Measurements from ENCODE around the gene MVD. TPM values are rescaled to one million over a fixed set of nuclear protein-coding genes. Genes with fewer than 3 reads are reported as not detected.

MVD gene
- total and polyA plus RNA-seq, 2 of the 13 experiments (the other 11 are each of a cell fraction or from before 2014, with no cell fraction given): 28.1 to 187 TPM

GRCh38 chr16:88640498-88641247 lies 22.2 kb downstream of the MVD start (continued):
- TF ChIP-seq, protein P1, sequence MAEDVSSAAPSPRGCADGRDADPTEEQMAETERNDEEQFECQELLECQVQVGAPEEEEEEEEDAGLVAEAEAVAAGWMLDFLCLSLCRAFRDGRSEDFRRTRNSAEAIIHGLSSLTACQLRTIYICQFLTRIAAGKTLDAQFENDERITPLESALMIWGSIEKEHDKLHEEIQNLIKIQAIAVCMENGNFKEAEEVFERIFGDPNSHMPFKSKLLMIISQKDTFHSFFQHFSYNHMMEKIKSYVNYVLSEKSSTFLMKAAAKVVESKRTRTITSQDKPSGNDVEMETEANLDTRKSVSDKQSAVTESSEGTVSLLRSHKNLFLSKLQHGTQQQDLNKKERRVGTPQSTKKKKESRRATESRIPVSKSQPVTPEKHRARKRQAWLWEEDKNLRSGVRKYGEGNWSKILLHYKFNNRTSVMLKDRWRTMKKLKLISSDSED (CRISPR knock-in tag; IDR thresholded peaks at IDR 0.05): no peak
- TF ChIP-seq RBM39 (IDR thresholded peaks at IDR 0.05; ENCODE audit: low read depth, low read length, poor library complexity, severe bottlenecking) (no peak), NFE2L1 (CRISPR knock-in tag; IDR thresholded peaks at IDR 0.05; ENCODE audit: borderline replicate concordance) (no peak), ZFY (CRISPR knock-in tag; IDR thresholded peaks at IDR 0.05) (no peak), SSRP1 (CRISPR knock-in tag; IDR thresholded peaks at IDR 0.05) (peak; percentile 26; the same call in 1 of the 2 replicates), SALL1 (CRISPR knock-in tag; IDR thresholded peaks at IDR 0.05) (no peak), ZNF788 (CRISPR knock-in tag; IDR thresholded peaks at IDR 0.05; ENCODE audit: borderline replicate concordance) (no peak), U2AF2 (IDR thresholded peaks at IDR 0.05; ENCODE audit: low read depth, low read length) (no peak), NFKBIZ (CRISPR knock-in tag; IDR thresholded peaks at IDR 0.05) (no peak)

GRCh38 chr16:88640039-88640495 lies 22.8 kb downstream of the MVD start:
- H3K4me2 ChIP-seq (ENCODE audit: low read depth, low read length): peak overlapping the region; percentile 82
- in situ Hi-C loops (cut with HindIII; ENCODE audit: extremely low pct_ligation_motif_present, low pct_unique_long_range_greater_than_20kb) (no loop called here), intact Hi-C loops (cut with micrococcal nuclease; ENCODE audit: unreplicated experiment) (no loop called here)
- peaks cover 17 to 39% of the 10 kb centered on the region in 2 experiments; a peak in 4 of 5 replicates for H3K27me3 ChIP-seq (ENCODE audit: control insufficient read depth in 1 of 2, insufficient read depth in 2 of 2, low read length in 2 of 2)
- FAIRE-seq (no peak), DNase-seq (ENCODE audit: low spot score) (no peak), ATAC-seq (peak; percentile 16)
- H3K9ac ChIP-seq (ENCODE audit: insufficient read depth, low read depth, low read length): peak overlapping the region; percentile 4; the same call in 1 of the 2 replicates
- H3K36me3 ChIP-seq (replicated peaks in 1 of 2; ENCODE audit: control insufficient read depth in 1 of 2, insufficient read depth in 2 of 2, low read length in 2 of 2): peaks cover 0 to 5% of the 10 kb centered on the region in 2 experiments; a peak in 1 of 5 replicates
- no TSS peak for BruUV-seq (replicated peaks)
- no peaks in the 10 kb centered on the region for H3K9me3 ChIP-seq (ENCODE audit: low read length)
- peaks cover 6% of the 10 kb centered on the region; the same call in 1 of the 2 replicates for H4K20me1 ChIP-seq (ENCODE audit: insufficient read depth, low read length)
- no peak overlapping the region for H3K27ac ChIP-seq (ENCODE audit: extremely low read length, insufficient read depth, low read length)
- ChIA-PET CTCF (ENCODE audit: low intra/inter-chr PET ratio, low total read pairs) (no interaction called here), POLR2A (interaction anchor here (1.4 kb wide), 2 partner anchors 9 to 23 kb away, joined by 4 to 8 read pairs; partner anchors contain the start of gene MVD)
- peak overlapping the region; percentile 1 to 67 (median 17); a peak in 5 of 6 replicates for H3K4me3 ChIP-seq (replicated peaks in 1 of 3; ENCODE audit: insufficient read depth in 1 of 3, low read depth in 2 of 3, low read length in 3 of 3)
- no peaks in the 10 kb centered on the region for H3K79me2 ChIP-seq (ENCODE audit: insufficient read depth, low read length)
- H2AFZ ChIP-seq (ENCODE audit: low read length): no peak overlapping the region
- 10% methylated on average over 12 of the region's 13 CpGs for WGBS (ENCODE audit: low lambda C conversion rate)
- H3K4me1 ChIP-seq (ENCODE audit: insufficient read depth, low read length): peaks cover 28% of the 10 kb centered on the region
- TF ChIP-seq, protein P2, sequence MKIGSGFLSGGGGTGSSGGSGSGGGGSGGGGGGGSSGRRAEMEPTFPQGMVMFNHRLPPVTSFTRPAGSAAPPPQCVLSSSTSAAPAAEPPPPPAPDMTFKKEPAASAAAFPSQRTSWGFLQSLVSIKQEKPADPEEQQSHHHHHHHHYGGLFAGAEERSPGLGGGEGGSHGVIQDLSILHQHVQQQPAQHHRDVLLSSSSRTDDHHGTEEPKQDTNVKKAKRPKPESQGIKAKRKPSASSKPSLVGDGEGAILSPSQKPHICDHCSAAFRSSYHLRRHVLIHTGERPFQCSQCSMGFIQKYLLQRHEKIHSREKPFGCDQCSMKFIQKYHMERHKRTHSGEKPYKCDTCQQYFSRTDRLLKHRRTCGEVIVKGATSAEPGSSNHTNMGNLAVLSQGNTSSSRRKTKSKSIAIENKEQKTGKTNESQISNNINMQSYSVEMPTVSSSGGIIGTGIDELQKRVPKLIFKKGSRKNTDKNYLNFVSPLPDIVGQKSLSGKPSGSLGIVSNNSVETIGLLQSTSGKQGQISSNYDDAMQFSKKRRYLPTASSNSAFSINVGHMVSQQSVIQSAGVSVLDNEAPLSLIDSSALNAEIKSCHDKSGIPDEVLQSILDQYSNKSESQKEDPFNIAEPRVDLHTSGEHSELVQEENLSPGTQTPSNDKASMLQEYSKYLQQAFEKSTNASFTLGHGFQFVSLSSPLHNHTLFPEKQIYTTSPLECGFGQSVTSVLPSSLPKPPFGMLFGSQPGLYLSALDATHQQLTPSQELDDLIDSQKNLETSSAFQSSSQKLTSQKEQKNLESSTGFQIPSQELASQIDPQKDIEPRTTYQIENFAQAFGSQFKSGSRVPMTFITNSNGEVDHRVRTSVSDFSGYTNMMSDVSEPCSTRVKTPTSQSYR (CRISPR knock-in tag; IDR thresholded peaks at IDR 0.05; ENCODE audit: borderline replicate concordance): no peak
- no peak for TF ChIP-seq ZMYM4 (CRISPR knock-in tag; IDR thresholded peaks at IDR 0.05)
- TF ChIP-seq ZBTB10 (CRISPR knock-in tag; IDR thresholded peaks at IDR 0.05; ENCODE audit: borderline replicate concordance): no peak
- no peak; a peak in 1 of 4 replicates for TF ChIP-seq POLR2A (IDR thresholded peaks at IDR 0.05; ENCODE audit: insufficient read depth in 1 of 2, low read depth in 2 of 2, low read length in 2 of 2)
- TF ChIP-seq ZFP90 (CRISPR knock-in tag; IDR thresholded peaks at IDR 0.05; ENCODE audit: borderline replicate concordance): no peak
- no peak for TF ChIP-seq ZSCAN20 (CRISPR knock-in tag; IDR thresholded peaks at IDR 0.05; ENCODE audit: borderline replicate concordance)
- no peak for TF ChIP-seq FIP1L1 (IDR thresholded peaks at IDR 0.05; ENCODE audit: borderline replicate concordance, insufficient read depth, low read depth, low read length)

All from HepG2 (cell line).